Coronary artery (tissue), 2 donors: ENCODE measurements around the gene EXO1.
"Not testable (repeated sequence)": the region's sequence is repeated elsewhere in the genome, so short reads cannot be mapped to it uniquely, and the experiment has no call there.

Source experiments
- DNase-seq: peaks from one replicate; pipeline ENCODE4 v3.0.0-alpha.2; 2017; ENCODE audit warnings: low spot score
- H3K27ac ChIP-seq, 2 donors: fragments of 200-600 bp; sonication (generic); one replicate each; pipeline ENCODE4 v1.5.1; 2016 to 2019
- H3K4me3 ChIP-seq: fragments of 200-600 bp; sonication (generic); 2 replicates; pipeline ENCODE4 v1.5.1; 2016; ENCODE audit warnings: mild to moderate bottlenecking, moderate library complexity
- CTCF ChIP-seq: fragments of 200-600 bp; sonication (generic); IDR thresholded peaks from one replicate; pipeline ENCODE4 v1.5.1; 2019; ENCODE audit warnings: antibody characterized with exemption

Gene EXO1

GRCh38 chr1:241847796-241848685 lies at the start of gene EXO1:
Gene EXO1 (plus strand): TSS chr1:241848204. CDS start chr1:241850426, 2,222 bp downstream.
- TF ChIP-seq CTCF, result no peak
- peak; percentile 86 for DNase-seq

GRCh38 chr1:241799416-241799815 lies 48.6 kb upstream of the EXO1 start:
- Histone ChIP-seq H3K4me3 (no peak overlapping the region), H3K27ac (no peak overlapping the region)
- no peak for DNase-seq
- no peak for TF ChIP-seq CTCF

More at GRCh38 chr1:241847796-241848685, at the start of gene EXO1:
- Histone ChIP-seq H3K4me3 (peak within 1 kb of the TSS; percentile 82), H3K27ac (peak within 1 kb of the TSS; percentile 91 to 95)

GRCh38 chr1:241800640-241801039 lies 47.4 kb upstream of the EXO1 start:
- DNase-seq, result no peak
- no peak overlapping the region for H3K4me3 ChIP-seq
- TF ChIP-seq CTCF, result no peak
- H3K27ac ChIP-seq, result no peak overlapping the region

GRCh38 chr1:241802863-241803262 lies 45.1 kb upstream of the EXO1 start:
- Histone ChIP-seq H3K27ac (no peak overlapping the region), H3K4me3 (no peak overlapping the region)
- no peak for DNase-seq
- no peak for TF ChIP-seq CTCF

- DNase-seq, H3K4me3 ChIP-seq, H3K27ac ChIP-seq: not testable (repeated sequence)
Measured at GRCh38 chr1:241804706-241805105, 43.3 kb upstream of the EXO1 start.

GRCh38 chr1:241808265-241808664 lies 39.7 kb upstream of the EXO1 start:
- TF ChIP-seq CTCF, result no peak
- DNase-seq, result no peak
- Histone ChIP-seq H3K27ac (no peak overlapping the region), H3K4me3 (no peak overlapping the region)

GRCh38 chr1:241810769-241811405 lies 37.1 kb upstream of the EXO1 start:
- no peak for TF ChIP-seq CTCF
- Histone ChIP-seq H3K4me3 (no peak overlapping the region), H3K27ac (no peak overlapping the region)
- no peak for DNase-seq
